ENCODE results near the gene COQ8A.
"Not testable (repeated sequence)": the region's sequence is repeated elsewhere in the genome, so short reads cannot be mapped to it uniquely, and the experiment has no call there.

COQ8A gene

GRCh38 chr1:226985839-226986463, 45.9 kb downstream of the COQ8A start:
- no peak for DNase-seq

GRCh38 chr1:226986496-226987178, 46.5 kb downstream of the COQ8A start:
- no peak for DNase-seq

GRCh38 chr1:226987179-226987536, 47.1 kb downstream of the COQ8A start:
- no peak for DNase-seq

- no peak for DNase-seq
These were observed 47.7 kb downstream of the COQ8A start for GRCh38 chr1:226987623-226988333.

- DNase-seq, result no peak
These were observed 48.2 kb downstream of the COQ8A start for GRCh38 chr1:226988334-226988666.

GRCh38 chr1:226989085-226989920, 49.2 kb downstream of the COQ8A start:
- no peak for DNase-seq

- no peak for DNase-seq
These were observed 50.1 kb downstream of the COQ8A start for GRCh38 chr1:226990133-226990716.

- no peak for DNase-seq
These were observed 51.8 kb downstream of the COQ8A start for GRCh38 chr1:226991920-226992319.

- DNase-seq, result peak in 1 of 2 experiments; percentile 24
These were observed 53.9 kb downstream of the COQ8A start for GRCh38 chr1:226993814-226994585.

- DNase-seq, result peak in 1 of 2 experiments; percentile 16
These were observed 54.7 kb downstream of the COQ8A start for GRCh38 chr1:226994586-226995364.

GRCh38 chr1:226995365-226996332, 55.6 kb downstream of the COQ8A start:
- no peak for DNase-seq

GRCh38 chr1:226999579-226999978, 59.5 kb downstream of the COQ8A start:
- DNase-seq, result not testable (repeated sequence)

GRCh38 chr1:227002531-227003049, 62.5 kb downstream of the COQ8A start:
- no peak for DNase-seq

GRCh38 chr1:227003165-227003564, 63.1 kb downstream of the COQ8A start:
- no peak for DNase-seq

- no peak for DNase-seq
These were observed 64.7 kb downstream of the COQ8A start for GRCh38 chr1:227004796-227005195.

- no peak for DNase-seq
These were observed 66.2 kb downstream of the COQ8A start for GRCh38 chr1:227006226-227006796.

GRCh38 chr1:227009937-227010336, 69.8 kb downstream of the COQ8A start:
- DNase-seq, result no peak

GRCh38 chr1:227010645-227011044, 70.6 kb downstream of the COQ8A start:
- no peak for DNase-seq

GRCh38 chr1:227016990-227017389, 76.9 kb downstream of the COQ8A start:
- no peak for DNase-seq

Data from NCI-H524 (cell line).